Neuronal stem cell (in vitro differentiated cells): ENCODE results near the gene MS4A6A.

Experiments used
- DNase-seq: peaks from one replicate; pipeline ENCODE4 v3.0.0-alpha.2; 2013; ENCODE audit warnings: low spot score
- H2AFZ ChIP-seq: one replicate; pipeline ENCODE4 v1.6.1; 2013; ENCODE audit warnings: mild to moderate bottlenecking, low read length, inconsistent platforms
- H2AK5ac ChIP-seq: 2 replicates; pipeline ENCODE4 v1.6.1; 2013; ENCODE audit warnings: low read depth, mild to moderate bottlenecking, inconsistent platforms, low read length, moderate library complexity, mixed read lengths
- H2BK120ac ChIP-seq: 2 replicates; pipeline ENCODE4 v1.6.1; 2013; ENCODE audit warnings: low read depth, mild to moderate bottlenecking, inconsistent platforms, low read length, moderate library complexity, mixed read lengths
- H2BK12ac ChIP-seq: one replicate; pipeline ENCODE4 v1.6.1; 2013; ENCODE audit warnings: low read length, inconsistent platforms
- H2BK15ac ChIP-seq: 2 replicates; pipeline ENCODE4 v1.6.1; 2013; ENCODE audit warnings: mild to moderate bottlenecking, low read length, inconsistent platforms, mixed read lengths
- H2BK5ac ChIP-seq: one replicate; pipeline ENCODE4 v1.6.1; 2013; ENCODE audit warnings: inconsistent platforms, mild to moderate bottlenecking, low read length, moderate library complexity
- H3K14ac ChIP-seq: one replicate; pipeline ENCODE4 v1.6.1; 2013; ENCODE audit warnings: low read length, inconsistent platforms
- H3K18ac ChIP-seq: 2 replicates; pipeline ENCODE4 v1.6.1; 2013; ENCODE audit warnings: low read length, inconsistent platforms
- H3K23ac ChIP-seq: 2 replicates; pipeline ENCODE4 v1.6.1; 2013; ENCODE audit warnings: low read depth, mild to moderate bottlenecking, mixed read lengths, low read length, inconsistent platforms; ENCODE audit not compliant: poor library complexity
- H3K27ac ChIP-seq: replicated peaks from 3 replicates; pipeline ENCODE4 v1.5.1; 2013; ENCODE audit warnings: low read length, inconsistent platforms
- H3K27me3 ChIP-seq, 3 experiments: 2 replicates each; pipeline ENCODE4 v1.6.1; 2013; ENCODE audit warnings: low read length in 3 of 3, mild to moderate bottlenecking in 2 of 3, inconsistent platforms in 1 of 3, low read depth in 1 of 3, mixed read lengths in 1 of 3, moderate library complexity in 1 of 3; ENCODE audit not compliant: control insufficient read depth in 3 of 3, insufficient read depth in 3 of 3
- H3K36me3 ChIP-seq, 2 donors: replicated peaks in 1 of 2; 2 replicates each; pipeline ENCODE4 v1.6.1; 2013; ENCODE audit warnings: low read length in 2 of 2; ENCODE audit not compliant: control insufficient read depth in 2 of 2, insufficient read depth in 2 of 2
- H3K4ac ChIP-seq: 2 replicates; pipeline ENCODE4 v1.6.1; 2013; ENCODE audit warnings: inconsistent platforms, mild to moderate bottlenecking, low read length, moderate library complexity
- H3K4me1 ChIP-seq, 2 donors: 1 replicate in 1 of 2; 2 replicates in 1 of 2; pipeline ENCODE4 v1.6.1; 2013; ENCODE audit warnings: low read length in 2 of 2, low read depth in 1 of 2; ENCODE audit not compliant: control insufficient read depth in 2 of 2, insufficient read depth in 1 of 2
- H3K4me2 ChIP-seq: one replicate; pipeline ENCODE4 v1.6.1; 2013; ENCODE audit warnings: mild to moderate bottlenecking, low read length, inconsistent platforms; ENCODE audit not compliant: insufficient read depth, poor library complexity, severe bottlenecking
- H3K4me3 ChIP-seq, 2 donors: 2 replicates each; pipeline ENCODE4 v1.5.1; 2013; ENCODE audit warnings: low read length in 2 of 2, mild to moderate bottlenecking in 2 of 2, inconsistent platforms in 1 of 2, moderate library complexity in 1 of 2
- H3K79me1 ChIP-seq: one replicate; pipeline ENCODE4 v1.6.1; 2013; ENCODE audit warnings: low read depth, mild to moderate bottlenecking, inconsistent platforms, low read length, moderate library complexity
- H3K9ac ChIP-seq: one replicate; pipeline ENCODE4 v1.6.1; 2013; ENCODE audit warnings: mild to moderate bottlenecking, low read depth, low read length, inconsistent platforms; ENCODE audit not compliant: poor library complexity
- H3K9me3 ChIP-seq, 2 donors: replicated peaks in 1 of 2; 2 replicates each; pipeline versions ENCODE3 to v1.6.1; 2013; ENCODE audit warnings: low read length in 2 of 2, mild to moderate bottlenecking in 2 of 2, inconsistent platforms in 1 of 2, low read depth in 1 of 2, mixed read lengths in 1 of 2, moderate library complexity in 1 of 2; ENCODE audit not compliant: control insufficient read depth in 2 of 2, insufficient read depth in 1 of 2
- H4K8ac ChIP-seq: one replicate; pipeline ENCODE4 v1.6.1; 2013; ENCODE audit warnings: low read depth, mild to moderate bottlenecking, inconsistent platforms, low read length, moderate library complexity
- H4K91ac ChIP-seq: one replicate; pipeline ENCODE4 v1.6.1; 2013; ENCODE audit warnings: low read length, low read depth, mild to moderate bottlenecking, inconsistent platforms; ENCODE audit not compliant: poor library complexity
- WGBS, 2 donors: extraction: QIAGEN DNeasy Blood & Tissue Kit; methylation state at CpG; one replicate each; pipeline ENCODE4 v1.1.7; 2013; ENCODE audit warnings: missing lambda C conversion rate in 2 of 2, mixed read lengths in 1 of 2; ENCODE audit not compliant: insufficient read length in 2 of 2, insufficient replicate concordance in 1 of 2; ENCODE audit errors: extremely low coverage in 2 of 2; 5-methylcytosine and 5-hydroxymethylcytosine counted together

MS4A6A gene

GRCh38 chr11:60172011-60172410 lies 10.9 kb downstream of the MS4A6A start:
- H3K9ac ChIP-seq: no peak overlapping the region
- H3K4me3 ChIP-seq: no peak overlapping the region
- no peaks in the 10 kb centered on the region for H3K79me1 ChIP-seq
- no peaks in the 10 kb centered on the region for H3K36me3 ChIP-seq
- no peak overlapping the region for H2BK15ac ChIP-seq
- H4K8ac ChIP-seq: no peak overlapping the region
- H2AFZ ChIP-seq: no peak overlapping the region
- H4K91ac ChIP-seq: no peak overlapping the region
- no peaks in the 10 kb centered on the region for H3K4me1 ChIP-seq
- no peak overlapping the region for H3K27ac ChIP-seq
- H2BK120ac ChIP-seq: no peak overlapping the region
- no peak overlapping the region for H3K18ac ChIP-seq
- no peak overlapping the region for H2BK5ac ChIP-seq
- no peak overlapping the region for H3K23ac ChIP-seq
- peaks cover 7 to 17% of the 10 kb centered on the region in 2 donors for H3K9me3 ChIP-seq
- H3K14ac ChIP-seq: no peak overlapping the region
- H3K4me2 ChIP-seq: no peak overlapping the region
- no peak overlapping the region for H3K4ac ChIP-seq
- H3K27me3 ChIP-seq: peaks cover 0 to under 1% (median 0%) of the 10 kb centered on the region in 3 experiments
- no peak for DNase-seq
- H2AK5ac ChIP-seq: no peak overlapping the region
- H2BK12ac ChIP-seq: no peak overlapping the region

GRCh38 chr11:60170566-60170965 lies 12.3 kb downstream of the MS4A6A start:
- no peak overlapping the region for H4K91ac ChIP-seq
- no peak overlapping the region for H2BK15ac ChIP-seq
- no peak for DNase-seq
- H3K36me3 ChIP-seq: no peaks in the 10 kb centered on the region
- no peak overlapping the region for H2BK5ac ChIP-seq
- no peaks in the 10 kb centered on the region for H3K27me3 ChIP-seq
- H2AFZ ChIP-seq: no peak overlapping the region
- H4K8ac ChIP-seq: no peak overlapping the region
- no peak overlapping the region for H3K4me3 ChIP-seq
- H3K4ac ChIP-seq: no peak overlapping the region
- H2AK5ac ChIP-seq: no peak overlapping the region
- no peak overlapping the region for H3K14ac ChIP-seq
- no peak overlapping the region for H3K9ac ChIP-seq
- no peaks in the 10 kb centered on the region for H3K79me1 ChIP-seq
- no peaks in the 10 kb centered on the region for H3K4me1 ChIP-seq
- H3K23ac ChIP-seq: no peak overlapping the region
- peaks cover 7 to 17% of the 10 kb centered on the region in 2 donors for H3K9me3 ChIP-seq
- no peak overlapping the region for H3K18ac ChIP-seq
- WGBS, 2 donors: no CpG with 5 or more reads among the region's 1 CpG
- no peak overlapping the region for H3K4me2 ChIP-seq
- H2BK120ac ChIP-seq: no peak overlapping the region
- no peak overlapping the region for H3K27ac ChIP-seq
- no peak overlapping the region for H2BK12ac ChIP-seq

- Histone ChIP-seq H2BK15ac (no peak overlapping the region), H3K27ac (no peak overlapping the region), H3K36me3 (no peaks in the 10 kb centered on the region), H3K9ac (no peak overlapping the region), H3K79me1 (no peaks in the 10 kb centered on the region), H3K4ac (no peak overlapping the region), H3K4me1 (no peaks in the 10 kb centered on the region), H3K27me3 (no peaks in the 10 kb centered on the region), H4K8ac (no peak overlapping the region), H3K4me3 (peak overlapping the region in 1 of 2 donors; percentile 5), H2BK12ac (no peak overlapping the region), H2BK5ac (no peak overlapping the region), H3K9me3 (peaks cover 7 to 17% of the 10 kb centered on the region in 2 donors), H3K4me2 (no peak overlapping the region), H3K14ac (no peak overlapping the region), H2BK120ac (no peak overlapping the region), H2AFZ (no peak overlapping the region), H2AK5ac (no peak overlapping the region), H3K23ac (no peak overlapping the region), H3K18ac (no peak overlapping the region), H4K91ac (no peak overlapping the region)
- WGBS, 2 donors: no CpG with 5 or more reads among the region's 6 CpGs
- DNase-seq: peak; percentile 27
Observed at GRCh38 chr11:60169264-60169915, 13.5 kb downstream of the MS4A6A start.

GRCh38 chr11:60168306-60168705 lies 14.6 kb downstream of the MS4A6A start:
- H3K4me1 ChIP-seq: no peaks in the 10 kb centered on the region
- H3K9ac ChIP-seq: peak overlapping the region; percentile 5
- H3K79me1 ChIP-seq: no peaks in the 10 kb centered on the region
- H2BK12ac ChIP-seq: no peak overlapping the region
- no peak overlapping the region for H2BK15ac ChIP-seq
- no CpG with 5 or more reads among the region's 6 CpGs for WGBS, 2 donors
- H3K27me3 ChIP-seq: no peaks in the 10 kb centered on the region
- H2BK120ac ChIP-seq: no peak overlapping the region
- no peaks in the 10 kb centered on the region for H3K36me3 ChIP-seq
- H3K14ac ChIP-seq: no peak overlapping the region
- no peak overlapping the region for H3K27ac ChIP-seq
- H3K9me3 ChIP-seq: peaks cover 7 to 17% of the 10 kb centered on the region in 2 donors
- no peak overlapping the region for H3K4me2 ChIP-seq
- peak overlapping the region in 1 of 2 donors; percentile 2 for H3K4me3 ChIP-seq
- no peak for DNase-seq
- no peak overlapping the region for H2AK5ac ChIP-seq
- H2BK5ac ChIP-seq: no peak overlapping the region
- no peak overlapping the region for H3K4ac ChIP-seq
- no peak overlapping the region for H4K8ac ChIP-seq
- H4K91ac ChIP-seq: no peak overlapping the region
- no peak overlapping the region for H3K18ac ChIP-seq
- H2AFZ ChIP-seq: no peak overlapping the region
- H3K23ac ChIP-seq: no peak overlapping the region
